GM10248 (cell line): ENCODE data around the gene NMRK1.

Experiments used
- CTCF ChIA-PET: fragments of 300-600 bp; sonication (Branson Sonifier 250); formaldehyde crosslinking; extraction: SDS; loops from one replicate; lab custom pipeline; 2021; ENCODE audit warnings: antibody characterized with exemption; lab: Yijun Ruan, JAX
- POLR2A ChIA-PET: fragments of 350-650 bp; sonication (Branson Sonifier 250); formaldehyde crosslinking; extraction: SDS; loops from one replicate; lab custom pipeline; 2020; ENCODE audit warnings: antibody characterized with exemption; lab: Yijun Ruan, JAX
- DNase-seq: peaks from one replicate; pipeline ENCODE4 v3.0.0; 2012; ENCODE audit errors: extremely low spot score
- TF ChIP-seq, protein P1 (sequence below): IDR thresholded peaks from 2 replicates; pipeline ENCODE4 v1.5.1; 2012; ENCODE audit warnings: mild to moderate bottlenecking, low read depth; ENCODE audit errors: extremely low read depth, missing control alignments, control extremely low read depth

Gene NMRK1

DNA sequence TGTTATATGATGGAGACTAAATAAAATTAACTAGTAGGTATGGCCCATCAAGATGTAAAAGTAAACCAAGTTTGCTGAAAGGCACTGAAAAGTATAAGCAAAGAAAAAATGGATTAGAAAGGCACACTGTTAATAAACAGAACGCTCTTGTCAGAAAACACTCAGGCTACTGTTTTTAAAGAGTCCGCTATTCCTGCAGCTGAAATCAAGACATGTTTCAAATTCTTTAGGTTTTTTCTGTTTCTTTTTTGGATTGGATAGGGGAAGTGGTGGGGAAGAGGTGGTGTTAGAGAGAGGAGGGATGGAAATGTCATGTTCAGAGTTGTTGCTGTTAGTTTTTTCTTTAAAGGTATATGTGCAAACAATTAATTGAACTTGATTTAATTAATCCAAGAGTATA lies 17.9 kb upstream of the NMRK1 start:
- DNase-seq: no peak
- CTCF ChIA-PET: interaction anchor here (2.0 kb wide), 1 partner anchor 14 kb away, joined by 8 read pairs; no protein-coding TSS in a partner anchor
- POLR2A ChIA-PET: no interaction called here
- TF ChIP-seq, protein P1, sequence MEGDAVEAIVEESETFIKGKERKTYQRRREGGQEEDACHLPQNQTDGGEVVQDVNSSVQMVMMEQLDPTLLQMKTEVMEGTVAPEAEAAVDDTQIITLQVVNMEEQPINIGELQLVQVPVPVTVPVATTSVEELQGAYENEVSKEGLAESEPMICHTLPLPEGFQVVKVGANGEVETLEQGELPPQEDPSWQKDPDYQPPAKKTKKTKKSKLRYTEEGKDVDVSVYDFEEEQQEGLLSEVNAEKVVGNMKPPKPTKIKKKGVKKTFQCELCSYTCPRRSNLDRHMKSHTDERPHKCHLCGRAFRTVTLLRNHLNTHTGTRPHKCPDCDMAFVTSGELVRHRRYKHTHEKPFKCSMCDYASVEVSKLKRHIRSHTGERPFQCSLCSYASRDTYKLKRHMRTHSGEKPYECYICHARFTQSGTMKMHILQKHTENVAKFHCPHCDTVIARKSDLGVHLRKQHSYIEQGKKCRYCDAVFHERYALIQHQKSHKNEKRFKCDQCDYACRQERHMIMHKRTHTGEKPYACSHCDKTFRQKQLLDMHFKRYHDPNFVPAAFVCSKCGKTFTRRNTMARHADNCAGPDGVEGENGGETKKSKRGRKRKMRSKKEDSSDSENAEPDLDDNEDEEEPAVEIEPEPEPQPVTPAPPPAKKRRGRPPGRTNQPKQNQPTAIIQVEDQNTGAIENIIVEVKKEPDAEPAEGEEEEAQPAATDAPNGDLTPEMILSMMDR: no peak

DNA sequence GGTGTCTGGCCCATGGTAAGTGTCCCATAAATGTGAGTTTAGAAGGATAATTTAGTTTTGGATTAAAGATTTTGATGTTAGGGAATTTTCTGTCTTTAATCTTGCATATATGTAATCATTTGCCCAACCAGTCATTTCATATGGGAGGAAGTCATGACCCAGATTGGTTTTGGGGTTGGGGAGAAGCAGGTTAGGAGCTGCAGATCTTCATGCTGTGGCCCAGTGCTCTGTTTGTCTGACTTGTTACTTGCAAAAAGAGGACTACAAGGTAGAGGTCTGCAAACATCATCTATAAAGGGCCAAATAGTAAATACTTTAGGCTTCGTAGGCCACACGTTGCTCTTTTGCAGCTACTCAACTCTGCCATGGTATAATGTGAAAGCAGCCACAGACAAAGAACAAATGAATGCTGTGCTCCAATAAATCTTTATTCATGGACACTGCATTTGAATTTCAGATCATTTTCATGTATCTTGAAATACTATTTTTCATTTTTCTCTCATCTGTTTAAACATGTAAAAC lies 17.1 kb upstream of the NMRK1 start:
- CTCF ChIA-PET: interaction anchor here (0.9 to 2.0 kb wide), 3 partner anchors 13 to 76 kb away, joined by 3 to 8 read pairs (median 4); no protein-coding TSS in a partner anchor
- TF ChIP-seq, protein P1: no peak
- no peak for DNase-seq
- POLR2A ChIA-PET: no interaction called here

DNA sequence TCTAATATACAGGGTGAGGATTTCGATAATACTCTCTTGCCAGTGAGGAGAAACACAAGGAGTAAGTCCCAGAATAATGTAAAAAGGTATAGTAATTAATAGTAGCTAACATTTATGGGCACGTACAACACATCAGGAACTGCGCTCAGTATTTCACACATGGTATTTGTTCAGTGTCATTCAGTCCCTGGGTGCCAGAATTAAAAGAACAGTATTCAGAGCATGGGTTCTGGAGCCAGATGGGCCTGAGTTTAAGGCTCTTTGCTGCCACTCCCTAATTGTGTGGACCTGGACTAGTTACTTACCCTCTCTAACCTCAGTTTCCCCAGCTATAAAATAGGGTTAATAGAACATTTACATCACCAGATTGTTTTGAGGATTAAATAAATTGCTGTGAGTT lies 16.7 kb upstream of the NMRK1 start:
- TF ChIP-seq, protein P1: no peak
- no peak for DNase-seq
- CTCF ChIA-PET: interaction anchor here (0.9 to 2.0 kb wide), 4 partner anchors 13 to 76 kb away, joined by 3 to 8 read pairs (median 4); no protein-coding TSS in a partner anchor
- POLR2A ChIA-PET: no interaction called here

DNA sequence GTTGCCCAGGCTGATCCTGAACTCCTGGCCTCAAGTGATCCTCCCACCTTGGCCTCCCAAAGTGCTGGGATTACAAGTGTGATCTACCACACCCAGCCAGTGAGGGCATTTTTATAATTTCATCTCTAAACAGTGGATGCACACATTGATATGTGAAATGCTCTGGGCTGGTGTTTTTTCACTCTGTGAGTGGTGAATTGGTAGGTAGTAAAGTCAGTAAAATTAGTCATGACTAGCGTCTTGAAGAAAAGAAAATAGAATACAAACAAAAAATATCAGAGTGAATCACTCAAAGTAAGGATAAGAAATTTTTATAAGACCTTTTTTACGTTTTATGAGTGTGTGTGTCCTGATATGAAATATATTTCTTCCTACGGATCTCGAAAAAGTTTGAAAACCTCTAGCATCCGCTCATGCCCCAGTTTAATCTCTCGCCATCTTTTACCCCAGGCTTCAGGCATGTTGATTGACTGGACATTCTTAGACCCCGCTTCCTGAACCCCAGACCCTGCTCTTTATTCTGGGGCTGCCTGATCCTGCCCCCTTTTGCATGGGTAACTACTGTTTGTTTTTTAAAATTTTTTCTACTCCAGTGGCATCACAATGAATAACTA lies 14.3 kb upstream of the NMRK1 start:
- TF ChIP-seq, protein P1: no peak
- CTCF ChIA-PET: interaction anchor here (0.7 to 2.6 kb wide), 5 partner anchors 9 to 150 kb away, joined by 3 to 7 read pairs (median 4); no protein-coding TSS in a partner anchor
- POLR2A ChIA-PET: no interaction called here
- no peak for DNase-seq

DNA sequence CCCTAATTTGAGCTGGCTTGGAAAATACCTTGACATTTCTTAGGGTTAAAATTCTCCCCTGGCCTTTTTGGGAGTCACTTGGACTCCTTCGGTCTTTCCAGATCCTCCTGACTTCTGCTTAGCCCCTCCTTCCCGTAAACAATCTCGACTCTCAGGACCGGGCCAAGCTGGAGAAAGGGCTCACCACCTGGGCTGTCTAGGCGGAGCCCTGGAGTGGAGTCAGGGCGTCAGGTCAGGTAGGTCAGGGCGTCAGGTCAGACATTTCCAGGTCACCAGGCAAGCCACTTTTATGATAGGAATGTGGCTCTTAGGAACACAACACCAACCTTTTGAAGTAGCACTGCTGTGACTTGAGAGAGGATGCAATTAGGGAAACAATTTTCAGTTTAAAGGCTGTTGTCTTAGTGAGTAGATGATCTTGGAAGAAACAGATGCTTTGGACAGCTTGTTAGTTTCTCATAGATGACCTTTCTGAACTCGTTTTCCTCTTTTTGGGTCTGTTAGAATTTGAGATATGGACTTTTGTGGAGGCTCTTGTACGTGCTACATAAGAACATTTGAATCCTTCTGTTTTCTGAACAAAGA lies 13.1 kb upstream of the NMRK1 start:
- DNase-seq: no peak
- CTCF ChIA-PET: interaction anchor here (0.7 to 2.6 kb wide), 4 partner anchors 9 to 84 kb away, joined by 3 to 7 read pairs (median 4); no protein-coding TSS in a partner anchor
- TF ChIP-seq, protein P1: no peak
- POLR2A ChIA-PET: no interaction called here

DNA sequence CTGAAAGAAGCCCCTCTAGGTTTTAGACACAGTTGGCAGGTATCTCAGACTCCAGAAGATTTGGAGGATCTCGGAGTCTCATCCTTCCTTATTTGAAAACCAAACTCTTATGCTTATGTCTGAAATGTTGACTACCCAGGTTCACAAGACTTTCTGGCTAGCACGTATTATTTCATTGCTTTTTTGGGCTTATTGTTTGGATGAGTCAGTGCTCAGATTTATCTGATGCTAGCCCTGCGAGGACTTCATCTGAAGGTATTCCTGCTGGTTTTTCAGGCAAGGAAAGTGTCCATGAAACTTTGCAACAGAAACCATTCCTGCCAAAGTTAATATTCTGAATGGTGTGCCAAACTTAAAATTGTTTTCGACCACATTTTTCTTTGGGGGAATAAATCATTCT lies 8.8 kb upstream of the NMRK1 start:
- ChIA-PET POLR2A (no interaction called here), CTCF (interaction anchor here (1.0 to 1.5 kb wide), 3 partner anchors 10 to 323 kb away, joined by 3 to 4 read pairs (median 3); no protein-coding TSS in a partner anchor)
- TF ChIP-seq, protein P1: no peak
- DNase-seq: no peak
